Astrocyte of the cerebellum (primary cell): ENCODE measurements around the gene AUNIP.

Experiments
- DNase-seq: peaks from one replicate; pipeline ENCODE4 v3.0.0-alpha.2; 2011; ENCODE audit warnings: low read depth
- H3K4me3 ChIP-seq: 2 replicates; pipeline ENCODE4 v1.5.1; 2011; ENCODE audit warnings: mild to moderate bottlenecking, low read depth, low read length, moderate library complexity
- in situ Hi-C: cut with HindIII; loops from 2 replicates; pipeline ENCODE4 v1.10.0; 2017; ENCODE audit warnings: low sequenced_read_pairs
- TF ChIP-seq, protein P1 (sequence below): IDR thresholded peaks from 2 replicates; pipeline ENCODE4 v1.5.1; 2012; ENCODE audit warnings: low read length, low read depth, moderate library complexity, mild to moderate bottlenecking; ENCODE audit errors: missing control alignments

The AUNIP gene, protein sequence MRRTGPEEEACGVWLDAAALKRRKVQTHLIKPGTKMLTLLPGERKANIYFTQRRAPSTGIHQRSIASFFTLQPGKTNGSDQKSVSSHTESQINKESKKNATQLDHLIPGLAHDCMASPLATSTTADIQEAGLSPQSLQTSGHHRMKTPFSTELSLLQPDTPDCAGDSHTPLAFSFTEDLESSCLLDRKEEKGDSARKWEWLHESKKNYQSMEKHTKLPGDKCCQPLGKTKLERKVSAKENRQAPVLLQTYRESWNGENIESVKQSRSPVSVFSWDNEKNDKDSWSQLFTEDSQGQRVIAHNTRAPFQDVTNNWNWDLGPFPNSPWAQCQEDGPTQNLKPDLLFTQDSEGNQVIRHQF

DNA sequence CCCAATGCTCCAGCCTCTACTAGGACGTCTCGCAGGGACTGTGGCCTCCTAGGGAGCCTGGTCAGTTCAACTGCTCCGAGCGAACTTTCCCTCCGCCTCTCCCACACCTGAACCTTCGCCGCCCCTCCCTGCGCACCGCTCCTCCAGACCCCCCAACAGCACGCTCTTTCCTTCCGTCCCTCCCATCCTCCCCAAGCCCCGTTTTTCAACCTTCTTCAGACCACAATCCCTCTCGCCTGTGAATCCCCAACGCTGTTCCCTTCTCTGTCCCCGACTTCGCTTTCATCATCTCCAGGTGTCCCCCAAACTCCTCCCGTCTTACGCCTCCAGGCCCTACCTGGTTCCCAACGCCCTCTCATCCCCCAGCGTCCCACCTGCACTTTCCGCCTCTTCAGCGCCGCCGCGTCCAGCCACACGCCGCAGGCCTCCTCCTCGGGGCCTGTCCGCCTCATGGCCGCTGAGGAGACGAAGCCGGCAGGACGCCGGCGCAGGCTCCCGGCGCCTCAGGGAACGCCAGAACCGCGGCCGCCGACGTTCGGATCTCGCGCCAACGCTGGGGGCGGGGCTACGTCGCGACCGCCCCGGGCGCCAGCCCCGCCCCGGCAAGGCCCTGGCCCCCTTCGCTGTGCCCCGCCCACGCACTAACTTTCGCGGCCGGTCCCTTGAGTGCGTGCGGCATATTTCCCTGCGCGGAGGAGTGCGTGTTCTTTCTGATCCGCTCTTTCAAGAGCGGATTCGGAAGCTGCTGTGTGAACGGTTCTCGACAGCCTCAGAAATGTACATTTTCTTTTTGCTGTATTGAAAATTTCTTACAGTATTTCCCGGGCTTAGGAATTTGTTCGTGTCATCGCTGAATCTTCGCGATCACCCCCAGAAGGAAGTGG lies at the start of gene AUNIP:
AUNIP (minus strand) TSS at position 552 of the 884 bp plus-strand sequence; CDS start at position 452, 100 bp downstream.
- H3K4me3 ChIP-seq, result peak within 1 kb of the TSS; percentile 68
- TF ChIP-seq, protein P1, sequence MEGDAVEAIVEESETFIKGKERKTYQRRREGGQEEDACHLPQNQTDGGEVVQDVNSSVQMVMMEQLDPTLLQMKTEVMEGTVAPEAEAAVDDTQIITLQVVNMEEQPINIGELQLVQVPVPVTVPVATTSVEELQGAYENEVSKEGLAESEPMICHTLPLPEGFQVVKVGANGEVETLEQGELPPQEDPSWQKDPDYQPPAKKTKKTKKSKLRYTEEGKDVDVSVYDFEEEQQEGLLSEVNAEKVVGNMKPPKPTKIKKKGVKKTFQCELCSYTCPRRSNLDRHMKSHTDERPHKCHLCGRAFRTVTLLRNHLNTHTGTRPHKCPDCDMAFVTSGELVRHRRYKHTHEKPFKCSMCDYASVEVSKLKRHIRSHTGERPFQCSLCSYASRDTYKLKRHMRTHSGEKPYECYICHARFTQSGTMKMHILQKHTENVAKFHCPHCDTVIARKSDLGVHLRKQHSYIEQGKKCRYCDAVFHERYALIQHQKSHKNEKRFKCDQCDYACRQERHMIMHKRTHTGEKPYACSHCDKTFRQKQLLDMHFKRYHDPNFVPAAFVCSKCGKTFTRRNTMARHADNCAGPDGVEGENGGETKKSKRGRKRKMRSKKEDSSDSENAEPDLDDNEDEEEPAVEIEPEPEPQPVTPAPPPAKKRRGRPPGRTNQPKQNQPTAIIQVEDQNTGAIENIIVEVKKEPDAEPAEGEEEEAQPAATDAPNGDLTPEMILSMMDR, result no peak
- peak; percentile 48 for DNase-seq
- in situ Hi-C loops, result no loop called here

DNA sequence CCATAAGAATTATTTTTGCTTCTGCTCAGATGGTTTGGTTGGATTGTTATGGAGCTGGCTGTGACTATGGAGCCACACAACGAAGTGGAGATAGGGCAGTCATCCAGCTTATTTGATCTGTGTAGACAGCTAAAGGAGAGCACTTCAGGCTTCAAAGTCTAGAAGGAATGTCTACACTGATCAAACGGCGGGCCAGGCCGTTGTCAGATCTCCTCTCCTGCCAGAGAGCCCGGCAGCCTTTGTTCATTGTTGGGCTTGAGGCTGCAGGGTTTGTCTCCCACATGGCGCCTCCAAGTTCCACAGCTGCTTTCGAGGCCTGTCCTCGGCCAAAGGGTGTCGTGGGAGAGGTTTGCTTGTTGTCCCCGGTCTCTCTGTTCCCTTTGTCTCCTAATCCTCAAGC lies 49.8 kb upstream of the AUNIP start:
- H3K4me3 ChIP-seq, result no peak overlapping the region
- DNase-seq, result no peak
- in situ Hi-C loops, result no loop called here
- TF ChIP-seq, protein P1, result no peak

DNA sequence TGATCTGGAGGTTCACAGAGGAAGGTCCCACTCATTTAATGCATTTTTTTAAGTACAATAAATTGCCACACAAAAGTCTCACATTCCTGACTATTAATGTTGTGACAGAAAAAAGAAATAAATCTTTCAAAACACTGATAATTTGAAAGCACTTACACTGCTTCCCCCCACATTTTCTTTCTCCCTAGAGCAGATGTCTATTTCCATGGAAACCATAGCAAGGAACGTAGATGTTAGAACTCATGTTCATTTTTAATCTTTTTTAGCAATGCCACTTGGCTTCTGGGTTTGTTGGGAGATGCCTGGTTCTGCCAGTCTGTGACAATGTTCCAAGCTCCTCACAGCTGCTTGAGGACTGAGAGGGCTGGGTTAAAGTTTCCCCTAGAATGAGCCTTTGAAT lies 48.9 kb upstream of the AUNIP start:
- TF ChIP-seq, protein P1, result no peak
- no peak for DNase-seq
- in situ Hi-C loops, result no loop called here
- H3K4me3 ChIP-seq, result no peak overlapping the region

DNA sequence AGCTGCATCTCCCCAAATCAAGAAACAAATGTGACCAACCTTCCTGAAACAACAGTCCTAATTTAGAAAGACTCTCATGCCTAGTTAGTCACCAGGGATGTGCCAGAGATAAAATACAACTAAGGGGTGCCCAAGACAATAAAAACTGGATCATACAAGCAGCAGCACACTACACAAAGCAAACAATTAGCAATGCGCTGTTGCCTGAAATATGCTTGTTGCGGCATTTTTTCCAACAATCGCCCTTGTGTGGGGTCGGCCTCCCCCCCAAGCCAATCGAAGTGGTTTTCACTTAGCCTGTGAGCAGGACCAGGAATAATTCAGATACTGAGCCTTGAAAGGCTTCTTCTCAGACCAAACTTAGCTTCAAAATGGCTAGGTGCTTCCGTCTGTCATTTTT lies 48.3 kb upstream of the AUNIP start:
- TF ChIP-seq, protein P1, result no peak
- in situ Hi-C loops, result no loop called here

DNA sequence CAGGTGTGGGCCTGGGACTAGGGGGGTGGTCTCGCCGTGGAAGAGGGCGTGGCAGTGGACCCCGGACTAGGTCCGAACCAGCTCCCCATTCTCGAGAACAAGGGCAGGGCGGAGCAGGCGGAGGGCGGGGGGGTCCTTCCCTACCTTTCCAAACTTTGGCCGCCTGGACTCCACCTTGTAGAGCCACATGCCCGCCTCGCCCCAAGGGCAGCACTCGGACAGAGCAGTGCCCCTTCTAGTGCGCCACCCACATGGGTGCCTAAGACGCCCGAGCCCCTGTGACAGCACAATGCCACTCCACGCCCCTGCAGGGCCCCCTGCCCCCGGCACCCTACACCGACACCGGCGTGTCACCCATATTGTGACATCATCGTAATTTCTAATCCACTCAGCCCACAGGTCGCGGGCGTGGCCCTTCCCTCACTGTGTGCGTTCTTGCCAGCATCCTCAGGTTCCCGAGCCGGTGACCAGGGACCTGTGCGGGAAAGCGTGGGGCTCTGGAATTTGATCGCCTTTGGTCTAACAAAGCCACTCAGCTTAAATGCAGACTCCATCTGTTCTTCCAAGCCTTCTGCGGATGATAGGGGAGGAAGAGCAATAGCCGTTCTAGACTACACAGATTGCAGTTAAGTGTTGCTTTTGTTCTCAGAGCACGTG lies 47.5 kb upstream of the AUNIP start:
- in situ Hi-C loops, result no loop called here
- DNase-seq, result no peak
- peak overlapping the region; percentile 80 for H3K4me3 ChIP-seq
- TF ChIP-seq, protein P1, result no peak

More for the DNA sequence above, 48.3 kb upstream of the AUNIP start:
- H3K4me3 ChIP-seq, result no peak overlapping the region
- no peak for DNase-seq
